HepG2 (cell line): ENCODE measurements around the gene NYNRIN. TPM values are rescaled to one million over a fixed set of nuclear protein-coding genes. Genes with fewer than 3 reads are reported as not detected.

ENCODE experiments used
- ATF7-NPFF ChIP-seq: sonication (generic); formaldehyde crosslinking; IDR thresholded peaks from 2 replicates; pipeline ENCODE4 v1.8.1; 2023; ENCODE audit warnings: mild to moderate bottlenecking, low read depth, missing genetic modification reagents, moderate library complexity
- EP300 ChIP-seq, 3 experiments: sonication (generic) in 1 of 3; formaldehyde crosslinking in 1 of 3; IDR thresholded peaks; 2 replicates each; pipeline versions ENCODE4 v1.5.1 to v1.6.1; 2011 to 2020; ENCODE audit warnings: low read depth in 2 of 3, low read length in 2 of 3, borderline replicate concordance in 1 of 3, improper control_type of control experiment in 1 of 3, mild to moderate bottlenecking in 1 of 3, missing genetic modification reagents in 1 of 3, moderate library complexity in 1 of 3
- HIVEP1 ChIP-seq: sonication (generic); formaldehyde crosslinking; IDR thresholded peaks from 2 replicates; pipeline ENCODE4 v1.4.0; 2020; ENCODE audit warnings: mild to moderate bottlenecking, missing genetic modification reagents
- HNRNPL ChIP-seq: fragments of 200-400 bp; formaldehyde crosslinking; IDR thresholded peaks from 2 replicates; pipeline ENCODE4 v1.6.1; 2017; ENCODE audit warnings: mild to moderate bottlenecking, low read depth, low read length
- IKZF4 ChIP-seq: sonication (generic); formaldehyde crosslinking; IDR thresholded peaks from 2 replicates; pipeline ENCODE4 v1.5.1; 2020; ENCODE audit warnings: borderline replicate concordance, mild to moderate bottlenecking, low read depth, missing genetic modification reagents; ENCODE audit errors: not compliant biosample characterization
- KMT2A ChIP-seq: sonication (generic); formaldehyde crosslinking; IDR thresholded peaks from 2 replicates; pipeline ENCODE4 v1.4.0; 2020; ENCODE audit warnings: missing genetic modification reagents
- MLLT10 ChIP-seq: sonication (generic); formaldehyde crosslinking; IDR thresholded peaks from 2 replicates; pipeline ENCODE4 v1.4.0; 2020; ENCODE audit warnings: missing genetic modification reagents
- RFX3 ChIP-seq: IDR thresholded peaks from 2 replicates; pipeline ENCODE4 v1.6.1; 2016; ENCODE audit warnings: missing biosample characterization, missing genetic modification reagents
- TBX3 ChIP-seq: fragments of 450-650 bp; IDR thresholded peaks from 2 replicates; pipeline ENCODE4 v1.6.1; 2017; ENCODE audit warnings: antibody characterized with exemption, mild to moderate bottlenecking, inconsistent platforms, borderline replicate concordance
- ZC3H4 ChIP-seq: sonication (generic); formaldehyde crosslinking; IDR thresholded peaks from 2 replicates; pipeline ENCODE4 v1.4.0; 2020; ENCODE audit warnings: missing genetic modification reagents, borderline replicate concordance
- ZNF143 ChIP-seq: sonication (generic); formaldehyde crosslinking; IDR thresholded peaks from 2 replicates; pipeline ENCODE4 v1.4.0; 2020; ENCODE audit warnings: missing genetic modification reagents
- ZNF18 ChIP-seq: sonication (generic); formaldehyde crosslinking; IDR thresholded peaks from 2 replicates; pipeline ENCODE4 v1.8.0; 2022; ENCODE audit warnings: mild to moderate bottlenecking, missing genetic modification reagents; ENCODE audit not compliant: insufficient replicate concordance
- ZNF225 ChIP-seq: sonication (generic); formaldehyde crosslinking; IDR thresholded peaks from 2 replicates; pipeline ENCODE4 v1.4.0; 2020; ENCODE audit warnings: mild to moderate bottlenecking, missing genetic modification reagents
- ZNF232 ChIP-seq: sonication (generic); formaldehyde crosslinking; IDR thresholded peaks from 2 replicates; pipeline ENCODE4 v1.4.0; 2020; ENCODE audit warnings: missing genetic modification reagents, borderline replicate concordance
- ZNF253 ChIP-seq: sonication (generic); formaldehyde crosslinking; IDR thresholded peaks from 2 replicates; pipeline ENCODE4 v1.8.0; 2022; ENCODE audit warnings: mild to moderate bottlenecking, missing genetic modification reagents, borderline replicate concordance
- ZNF326 ChIP-seq: sonication (generic); formaldehyde crosslinking; IDR thresholded peaks from 2 replicates; pipeline ENCODE4 v1.4.0; 2020; ENCODE audit warnings: missing genetic modification reagents, borderline replicate concordance
- ZNF407 ChIP-seq: sonication (generic); formaldehyde crosslinking; IDR thresholded peaks from one replicate; pipeline ENCODE4 v1.5.1; 2020; ENCODE audit warnings: mild to moderate bottlenecking, missing genetic modification reagents; ENCODE audit errors: not compliant biosample characterization
- ZNF768 ChIP-seq: sonication (generic); formaldehyde crosslinking; IDR thresholded peaks from 2 replicates; pipeline ENCODE4 v1.4.0; 2020; ENCODE audit warnings: missing genetic modification reagents
- ZNF776 ChIP-seq: sonication (generic); formaldehyde crosslinking; IDR thresholded peaks from 2 replicates; pipeline ENCODE4 v1.4.0; 2020; ENCODE audit warnings: mild to moderate bottlenecking, missing genetic modification reagents
- polyA plus RNA-seq, 8 experiments: library from polyadenylated mRNA; depleted of rRNA in 3 of 8; stranded (reverse) in 7 of 8; unstranded in 1 of 8; fragments of >200 nt; fragmentation: Illumina TruSeq in 4 of 8; extraction: Trizol in 4 of 8; gene quantifications; 2 replicates each; pipeline versions ENCODE4 v1.2.1 to v1.2.3, GENCODE V29; 2011 to 2016; ENCODE audit warnings: low read depth in 4 of 8, missing spikeins in 1 of 8, mixed read lengths in 1 of 8; ENCODE audit not compliant: insufficient read depth in 1 of 8
- total RNA-seq, 5 experiments: library from RNA; depleted of rRNA; stranded (reverse); fragments of >200 nt; fragmentation: Illumina TruSeq; extraction: Trizol; gene quantifications; 2 replicates each; pipeline ENCODE4 v1.2.3, GENCODE V29; 2016; ENCODE audit warnings: low read depth in 1 of 5

Gene NYNRIN
- total and polyA plus RNA-seq, 2 of the 13 experiments (the other 11 are each of a cell fraction or from before 2014, with no cell fraction given) = 0.63 to 1.1 TPM

- TF ChIP-seq ZNF407 (CRISPR knock-in tag) = peak; percentile 73
- TF ChIP-seq RFX3 (CRISPR knock-in tag) = no peak
- TF ChIP-seq HIVEP1 (CRISPR knock-in tag) = peak; percentile 17; the same call in 1 of the 2 replicates
- TF ChIP-seq ZNF776 = 0 out of 2 replicates have a peak, but pooled peaks have one; percentile 29
- 0 out of 2 replicates have a peak, but pooled peaks have one; percentile 66 for TF ChIP-seq ZNF253 (CRISPR knock-in tag)
- 0 out of 2 replicates have a peak, but pooled peaks have one; percentile 40 for TF ChIP-seq ZNF768 (CRISPR knock-in tag)
- no peak for TF ChIP-seq ZNF326
- TF ChIP-seq ZNF225 (CRISPR knock-in tag) = peak; percentile 87; the same call in 1 of the 2 replicates
- 0 out of 2 replicates have a peak, but pooled peaks have one; percentile 4 for TF ChIP-seq ZNF143 (CRISPR knock-in tag)
- 0 out of 2 replicates have a peak, but pooled peaks have one; percentile 14 for TF ChIP-seq KMT2A
- TF ChIP-seq EP300 (IDR thresholded peaks at IDR 0.05; ENCODE audit: low read depth in 2 of 2, low read length in 2 of 2) = no peak
- TF ChIP-seq EP300 (CRISPR knock-in tag; IDR thresholded peaks at IDR 0.05; ENCODE audit: borderline replicate concordance) = 0 out of 2 replicates have a peak, but pooled peaks have one; percentile 17
- TF ChIP-seq ATF7-NPFF (CRISPR knock-in tag) = peak; percentile 35; the same call in 1 of the 2 replicates
- TF ChIP-seq MLLT10 = 0 out of 2 replicates have a peak, but pooled peaks have one; percentile 13
- TF ChIP-seq ZC3H4 (CRISPR knock-in tag) = 0 out of 2 replicates have a peak, but pooled peaks have one; percentile 57
- TF ChIP-seq TBX3 = no peak
- no peak for TF ChIP-seq IKZF4 (CRISPR knock-in tag)
- TF ChIP-seq HNRNPL = no peak
- TF ChIP-seq ZNF232 (CRISPR knock-in tag) = peak; percentile 3; the same call in 1 of the 2 replicates
- no peak for TF ChIP-seq ZNF18 (CRISPR knock-in tag)
- TF ChIP-seq, all 625 proteins: peak for 51
Measured at GRCh38 chr14:24437020-24437735, 38.4 kb downstream of the NYNRIN start (continued).
